ENCODE data around the gene TH.
"Not testable (repeated sequence)": the region's sequence is repeated elsewhere in the genome, so short reads cannot be mapped to it uniquely, and the experiment has no call there.

TH gene

GRCh38 chr11:2126520-2127085 lies 45.0 kb downstream of the TH start:
- H3K27me3 ChIP-seq (ENCODE audit: control insufficient read depth, insufficient read depth, low read length), result no peaks in the 10 kb centered on the region
- H3K9me3 ChIP-seq (ENCODE audit: control insufficient read depth, low read length), result no peaks in the 10 kb centered on the region
- no peak overlapping the region for H3K27ac ChIP-seq
- H3K79me2 ChIP-seq, result no peaks in the 10 kb centered on the region
- H3K36me3 ChIP-seq (ENCODE audit: control insufficient read depth, insufficient read depth, low read length), result no peaks in the 10 kb centered on the region
- TF ChIP-seq CTCF (IDR thresholded peaks at IDR 0.05), result no peak
- no peak overlapping the region for H3K4me3 ChIP-seq (ENCODE audit: low read depth, low read length)
- no peak overlapping the region for H3K4me2 ChIP-seq (ENCODE audit: low read length)
- no peak overlapping the region for H3K9ac ChIP-seq
- no peaks in the 10 kb centered on the region for H3K4me1 ChIP-seq
- H2AFZ ChIP-seq, result no peak overlapping the region

- not testable (repeated sequence) for H3K4me3 ChIP-seq (ENCODE audit: low read depth, low read length); H3K27me3 ChIP-seq (ENCODE audit: control insufficient read depth, insufficient read depth, low read length); H2AFZ ChIP-seq; H3K36me3 ChIP-seq (ENCODE audit: control insufficient read depth, insufficient read depth, low read length); H3K27ac ChIP-seq; H3K79me2 ChIP-seq; H3K4me2 ChIP-seq (ENCODE audit: low read length); H3K9me3 ChIP-seq (ENCODE audit: control insufficient read depth, low read length); H3K9ac ChIP-seq; H3K4me1 ChIP-seq
Observed at GRCh38 chr11:2124736-2125484, 46.7 kb downstream of the TH start.

DNA sequence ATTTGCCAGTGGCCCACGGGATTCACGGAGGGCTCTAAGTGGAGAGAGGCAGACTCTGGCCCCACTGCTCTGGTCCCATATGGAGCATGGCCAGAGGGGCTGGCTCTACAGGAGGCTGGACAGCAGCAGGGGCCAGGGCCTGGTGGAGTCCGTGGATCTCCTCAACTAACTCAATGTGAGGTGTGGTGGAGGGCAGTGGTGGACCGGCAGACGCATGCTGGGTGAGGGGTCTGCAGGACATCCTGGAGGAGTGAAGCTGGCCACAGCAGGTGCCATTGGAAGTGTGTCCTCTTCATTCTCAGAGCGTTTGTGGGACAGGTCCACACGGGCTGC lies 48.0 kb downstream of the TH start:
- Histone ChIP-seq H3K4me1 (no peaks in the 10 kb centered on the region), H3K36me3 (ENCODE audit: control insufficient read depth, insufficient read depth, low read length) (no peaks in the 10 kb centered on the region), H3K9ac (no peak overlapping the region), H3K4me3 (ENCODE audit: low read depth, low read length) (no peak overlapping the region), H3K9me3 (ENCODE audit: control insufficient read depth, low read length) (no peaks in the 10 kb centered on the region), H3K27me3 (ENCODE audit: control insufficient read depth, insufficient read depth, low read length) (no peaks in the 10 kb centered on the region), H3K4me2 (ENCODE audit: low read length) (no peak overlapping the region), H3K27ac (no peak overlapping the region), H3K79me2 (no peaks in the 10 kb centered on the region), H2AFZ (no peak overlapping the region)
- no peak for TF ChIP-seq CTCF (IDR thresholded peaks at IDR 0.05)

- Histone ChIP-seq H2AFZ (no peak overlapping the region), H3K27ac (no peak overlapping the region), H3K27me3 (ENCODE audit: control insufficient read depth, insufficient read depth, low read length) (no peaks in the 10 kb centered on the region), H3K9me3 (ENCODE audit: control insufficient read depth, low read length) (no peaks in the 10 kb centered on the region), H3K4me2 (ENCODE audit: low read length) (no peak overlapping the region), H3K79me2 (no peaks in the 10 kb centered on the region), H3K4me3 (ENCODE audit: low read depth, low read length) (no peak overlapping the region), H3K36me3 (ENCODE audit: control insufficient read depth, insufficient read depth, low read length) (no peaks in the 10 kb centered on the region), H3K9ac (no peak overlapping the region), H3K4me1 (no peaks in the 10 kb centered on the region)
- TF ChIP-seq CTCF (IDR thresholded peaks at IDR 0.05), result no peak
Observed at GRCh38 chr11:2122907-2123627, 48.5 kb downstream of the TH start.

DNA sequence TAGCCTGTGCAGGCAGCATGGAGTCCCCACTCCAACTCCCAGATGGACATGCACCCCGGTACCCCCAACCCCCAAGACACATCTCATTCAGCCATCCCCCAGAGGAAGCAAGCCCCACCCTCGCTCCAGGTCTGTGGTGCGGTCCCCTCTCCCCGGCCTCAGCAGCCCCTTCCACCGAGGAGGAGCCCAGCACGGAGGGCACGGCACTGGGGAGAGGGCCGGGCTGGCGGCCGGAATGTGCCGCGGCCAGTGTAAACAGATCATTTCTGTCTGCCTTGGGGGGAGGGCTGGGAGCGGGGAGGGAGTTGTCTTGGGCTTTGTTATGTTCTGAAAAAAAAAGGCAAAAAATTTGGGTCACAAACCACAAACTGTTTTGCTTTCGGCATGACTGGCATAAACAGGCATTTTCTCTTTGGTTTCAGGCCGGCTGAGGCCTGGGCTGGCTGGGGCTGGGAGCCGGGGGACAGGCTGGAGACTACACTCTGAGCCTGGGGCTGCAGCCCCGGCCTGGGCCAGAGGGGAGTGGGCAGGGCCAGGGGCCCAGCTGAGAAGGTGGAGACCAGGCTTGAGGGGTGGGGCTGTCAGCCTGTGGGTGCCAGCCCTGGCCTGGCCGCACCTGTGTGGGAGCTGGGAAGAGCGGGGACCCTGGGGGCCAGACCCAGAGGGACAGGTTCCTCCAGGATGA lies 49.3 kb downstream of the TH start:
- H3K9me3 ChIP-seq (ENCODE audit: control insufficient read depth, low read length), result no peaks in the 10 kb centered on the region
- no peaks in the 10 kb centered on the region for H3K4me1 ChIP-seq
- no peak overlapping the region for H3K27ac ChIP-seq
- no peak overlapping the region for H2AFZ ChIP-seq
- H3K4me2 ChIP-seq (ENCODE audit: low read length), result no peak overlapping the region
- H3K9ac ChIP-seq, result no peak overlapping the region
- no peak for TF ChIP-seq CTCF (IDR thresholded peaks at IDR 0.05)
- H3K27me3 ChIP-seq (ENCODE audit: control insufficient read depth, insufficient read depth, low read length), result no peaks in the 10 kb centered on the region
- no peaks in the 10 kb centered on the region for H3K79me2 ChIP-seq
- no peak overlapping the region for H3K4me3 ChIP-seq (ENCODE audit: low read depth, low read length)
- H3K36me3 ChIP-seq (ENCODE audit: control insufficient read depth, insufficient read depth, low read length), result no peaks in the 10 kb centered on the region
